ENCODE results near the gene TSSK2. TPM values are rescaled to one million over a fixed set of nuclear protein-coding genes. Genes with fewer than 3 reads are reported as not detected.

TSSK2 gene
- total RNA-seq, 1 donor from 2014 or later = not detected

DNA sequence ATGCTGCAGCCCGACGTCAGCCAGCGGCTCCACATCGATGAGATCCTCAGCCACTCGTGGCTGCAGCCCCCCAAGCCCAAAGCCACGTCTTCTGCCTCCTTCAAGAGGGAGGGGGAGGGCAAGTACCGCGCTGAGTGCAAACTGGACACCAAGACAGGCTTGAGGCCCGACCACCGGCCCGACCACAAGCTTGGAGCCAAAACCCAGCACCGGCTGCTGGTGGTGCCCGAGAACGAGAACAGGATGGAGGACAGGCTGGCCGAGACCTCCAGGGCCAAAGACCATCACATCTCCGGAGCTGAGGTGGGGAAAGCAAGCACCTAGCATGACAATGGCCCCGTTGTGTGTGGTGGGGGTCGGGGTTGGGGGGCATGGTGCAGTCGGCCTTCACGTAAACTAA, 1.0 kb downstream of the TSSK2 start:
- Mint-ChIP-seq H3K4me1 (ENCODE audit: low read depth, unreplicated experiment) (no peaks in the 10 kb centered on the region), H3K36me3 (ENCODE audit: low read depth, unreplicated experiment) (peaks cover 26% of the 10 kb centered on the region), H3K27me3 (ENCODE audit: low read depth, unreplicated experiment) (peaks cover 10% of the 10 kb centered on the region), H3K9me3 (ENCODE audit: unreplicated experiment) (no peaks in the 10 kb centered on the region), H3K27ac (ENCODE audit: unreplicated experiment) (no peak overlapping the region), H3K4me3 (ENCODE audit: unreplicated experiment) (no peak overlapping the region)
- Histone ChIP-seq H2AFZ (ENCODE audit: low read depth, low read length) (no peak overlapping the region), H3K9me3 (ENCODE audit: insufficient read depth, low read depth, low read length) (no peaks in the 10 kb centered on the region), H3K27me3 (ENCODE audit: insufficient read depth, low read length) (no peaks in the 10 kb centered on the region), H3K79me2 (ENCODE audit: insufficient read depth, low read length) (no peaks in the 10 kb centered on the region), H3K27ac (ENCODE audit: low read depth, low read length) (no peak overlapping the region), H3K9ac (ENCODE audit: low read length) (no peak overlapping the region), H3K4me2 (ENCODE audit: low read length) (no peak overlapping the region), H3K4me1 (ENCODE audit: insufficient read depth, low read length) (no peaks in the 10 kb centered on the region), H3K4me3 (ENCODE audit: insufficient read depth, low read depth, low read length) (no peak overlapping the region), H3K36me3 (ENCODE audit: insufficient read depth, low read length) (peaks cover 12% of the 10 kb centered on the region), H4K20me1 (ENCODE audit: insufficient read depth, low read length) (peaks cover 13% of the 10 kb centered on the region)
- no peak for DNase-seq (ENCODE audit: low read depth)
- no peak for TF ChIP-seq EZH2 (IDR thresholded peaks at IDR 0.05; ENCODE audit: insufficient read depth, low read length)
- TF ChIP-seq CTCF (IDR thresholded peaks at IDR 0.05; ENCODE audit: insufficient read depth, low read depth, low read length) = no peak
- no peak for FAIRE-seq

- peaks cover 19% of the 10 kb centered on the region for H3K36me3 ChIP-seq (ENCODE audit: insufficient read depth, low read length)
- H3K4me1 ChIP-seq (ENCODE audit: insufficient read depth, low read length) = no peaks in the 10 kb centered on the region
- H3K4me3 Mint-ChIP-seq (ENCODE audit: unreplicated experiment) = no peak overlapping the region
- no peak overlapping the region for H3K9ac ChIP-seq (ENCODE audit: low read length)
- no peak overlapping the region for H2AFZ ChIP-seq (ENCODE audit: low read depth, low read length)
- no peaks in the 10 kb centered on the region for H3K79me2 ChIP-seq (ENCODE audit: insufficient read depth, low read length)
- no peak for DNase-seq (ENCODE audit: low read depth)
- H3K27ac ChIP-seq (ENCODE audit: low read depth, low read length) = no peak overlapping the region
- H3K27ac Mint-ChIP-seq (ENCODE audit: unreplicated experiment) = no peak overlapping the region
- H3K4me1 Mint-ChIP-seq (ENCODE audit: low read depth, unreplicated experiment) = no peaks in the 10 kb centered on the region
- FAIRE-seq = no peak
- H3K4me3 ChIP-seq (ENCODE audit: insufficient read depth, low read depth, low read length) = no peak overlapping the region
- no peaks in the 10 kb centered on the region for H3K9me3 Mint-ChIP-seq (ENCODE audit: unreplicated experiment)
- H3K27me3 Mint-ChIP-seq (ENCODE audit: low read depth, unreplicated experiment) = peaks cover 7% of the 10 kb centered on the region
- H3K4me2 ChIP-seq (ENCODE audit: low read length) = no peak overlapping the region
- no peaks in the 10 kb centered on the region for H3K27me3 ChIP-seq (ENCODE audit: insufficient read depth, low read length)
- peaks cover 26% of the 10 kb centered on the region for H3K36me3 Mint-ChIP-seq (ENCODE audit: low read depth, unreplicated experiment)
- peaks cover 19% of the 10 kb centered on the region for H4K20me1 ChIP-seq (ENCODE audit: insufficient read depth, low read length)
- no peaks in the 10 kb centered on the region for H3K9me3 ChIP-seq (ENCODE audit: insufficient read depth, low read depth, low read length)
- TF ChIP-seq CTCF (IDR thresholded peaks at IDR 0.05; ENCODE audit: insufficient read depth, low read depth, low read length) (no peak), EZH2 (IDR thresholded peaks at IDR 0.05; ENCODE audit: insufficient read depth, low read length) (no peak)
These were observed 1.7 kb downstream of the TSSK2 start for GRCh38 chr22:19132693-19133400.

DNA sequence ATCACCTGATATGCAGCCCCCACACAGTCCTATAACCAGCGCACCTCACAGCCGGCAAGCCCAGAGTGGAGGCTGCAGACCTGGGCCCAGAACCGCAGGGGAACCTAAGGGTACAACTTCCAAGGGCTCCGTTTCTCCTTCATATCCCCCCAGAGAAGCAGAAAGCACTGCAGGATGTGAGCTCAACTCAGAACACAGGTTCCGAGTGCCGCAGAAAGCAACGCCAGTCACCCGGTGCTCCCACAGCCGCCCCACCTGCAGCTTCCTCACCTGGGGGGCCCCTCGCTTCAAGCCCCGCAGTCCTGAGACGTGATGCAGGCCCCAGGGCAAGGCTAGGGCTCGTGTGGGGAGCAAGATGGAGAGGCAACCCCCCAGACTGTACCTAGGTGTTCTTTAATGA, 2.5 kb downstream of the TSSK2 start:
- DNase-seq (ENCODE audit: low read depth) (no peak), FAIRE-seq (no peak)
- no peak overlapping the region for H3K27ac Mint-ChIP-seq (ENCODE audit: unreplicated experiment)
- Histone ChIP-seq H3K4me2 (ENCODE audit: low read length) (no peak overlapping the region), H2AFZ (ENCODE audit: low read depth, low read length) (no peak overlapping the region), H3K4me1 (ENCODE audit: insufficient read depth, low read length) (no peaks in the 10 kb centered on the region), H3K27ac (ENCODE audit: low read depth, low read length) (no peak overlapping the region), H3K79me2 (ENCODE audit: insufficient read depth, low read length) (no peaks in the 10 kb centered on the region), H3K9me3 (ENCODE audit: insufficient read depth, low read depth, low read length) (no peaks in the 10 kb centered on the region), H4K20me1 (ENCODE audit: insufficient read depth, low read length) (peaks cover 20% of the 10 kb centered on the region), H3K4me3 (ENCODE audit: insufficient read depth, low read depth, low read length) (no peak overlapping the region), H3K36me3 (ENCODE audit: insufficient read depth, low read length) (peaks cover 19% of the 10 kb centered on the region), H3K9ac (ENCODE audit: low read length) (no peak overlapping the region), H3K27me3 (ENCODE audit: insufficient read depth, low read length) (no peaks in the 10 kb centered on the region)
- peaks cover 4% of the 10 kb centered on the region for H3K27me3 Mint-ChIP-seq (ENCODE audit: low read depth, unreplicated experiment)
- no peaks in the 10 kb centered on the region for H3K4me1 Mint-ChIP-seq (ENCODE audit: low read depth, unreplicated experiment)
- H3K9me3 Mint-ChIP-seq (ENCODE audit: unreplicated experiment) = no peaks in the 10 kb centered on the region
- no peak for TF ChIP-seq EZH2 (IDR thresholded peaks at IDR 0.05; ENCODE audit: insufficient read depth, low read length)
- TF ChIP-seq CTCF (IDR thresholded peaks at IDR 0.05; ENCODE audit: insufficient read depth, low read depth, low read length) = no peak
- peaks cover 26% of the 10 kb centered on the region for H3K36me3 Mint-ChIP-seq (ENCODE audit: low read depth, unreplicated experiment)
- H3K4me3 Mint-ChIP-seq (ENCODE audit: unreplicated experiment) = no peak overlapping the region

All from astrocyte (in vitro differentiated cells and primary cell).